ENCODE results near the gene AP1S3. TPM values are rescaled to one million over a fixed set of nuclear protein-coding genes. Genes with fewer than 3 reads are reported as not detected.
"Not testable (repeated sequence)": the region's sequence is repeated elsewhere in the genome, so short reads cannot be mapped to it uniquely, and the experiment has no call there.

Gene AP1S3
- total RNA-seq, 2 donors from 2014 or later, result 2.2 to 3.5 TPM

DNA sequence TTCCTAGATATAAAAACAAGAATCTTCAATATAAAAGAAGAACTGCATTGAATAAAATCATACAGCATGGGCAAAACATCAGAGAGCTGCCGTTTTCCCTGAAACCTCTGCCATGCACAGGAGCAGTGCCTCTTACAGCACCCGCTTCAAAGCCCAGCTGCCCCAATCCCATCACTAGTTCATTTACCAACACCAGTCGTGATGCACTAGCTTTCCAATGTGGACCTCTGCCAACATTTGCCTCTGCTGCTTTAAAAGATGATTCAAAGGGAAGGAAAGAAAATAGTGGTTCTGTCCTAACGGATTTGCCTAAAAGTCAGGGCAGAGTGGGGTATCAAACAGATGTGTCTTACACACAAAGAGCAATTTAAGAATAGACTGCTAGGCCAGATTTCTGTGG lies 43.4 kb upstream of the AP1S3 start:
- TF ChIP-seq, protein P1, sequence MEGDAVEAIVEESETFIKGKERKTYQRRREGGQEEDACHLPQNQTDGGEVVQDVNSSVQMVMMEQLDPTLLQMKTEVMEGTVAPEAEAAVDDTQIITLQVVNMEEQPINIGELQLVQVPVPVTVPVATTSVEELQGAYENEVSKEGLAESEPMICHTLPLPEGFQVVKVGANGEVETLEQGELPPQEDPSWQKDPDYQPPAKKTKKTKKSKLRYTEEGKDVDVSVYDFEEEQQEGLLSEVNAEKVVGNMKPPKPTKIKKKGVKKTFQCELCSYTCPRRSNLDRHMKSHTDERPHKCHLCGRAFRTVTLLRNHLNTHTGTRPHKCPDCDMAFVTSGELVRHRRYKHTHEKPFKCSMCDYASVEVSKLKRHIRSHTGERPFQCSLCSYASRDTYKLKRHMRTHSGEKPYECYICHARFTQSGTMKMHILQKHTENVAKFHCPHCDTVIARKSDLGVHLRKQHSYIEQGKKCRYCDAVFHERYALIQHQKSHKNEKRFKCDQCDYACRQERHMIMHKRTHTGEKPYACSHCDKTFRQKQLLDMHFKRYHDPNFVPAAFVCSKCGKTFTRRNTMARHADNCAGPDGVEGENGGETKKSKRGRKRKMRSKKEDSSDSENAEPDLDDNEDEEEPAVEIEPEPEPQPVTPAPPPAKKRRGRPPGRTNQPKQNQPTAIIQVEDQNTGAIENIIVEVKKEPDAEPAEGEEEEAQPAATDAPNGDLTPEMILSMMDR (IDR thresholded peaks at IDR 0.05), result no peak
- Histone ChIP-seq H3K36me3 (peaks cover 76% of the 10 kb centered on the region), H3K4me1 (no peaks in the 10 kb centered on the region), H3K4me3 (no peak overlapping the region), H3K9me3 (no peaks in the 10 kb centered on the region), H3K27me3 (no peaks in the 10 kb centered on the region), H3K27ac (no peak overlapping the region)
- no peak for DNase-seq (ENCODE audit: low spot score)

DNA sequence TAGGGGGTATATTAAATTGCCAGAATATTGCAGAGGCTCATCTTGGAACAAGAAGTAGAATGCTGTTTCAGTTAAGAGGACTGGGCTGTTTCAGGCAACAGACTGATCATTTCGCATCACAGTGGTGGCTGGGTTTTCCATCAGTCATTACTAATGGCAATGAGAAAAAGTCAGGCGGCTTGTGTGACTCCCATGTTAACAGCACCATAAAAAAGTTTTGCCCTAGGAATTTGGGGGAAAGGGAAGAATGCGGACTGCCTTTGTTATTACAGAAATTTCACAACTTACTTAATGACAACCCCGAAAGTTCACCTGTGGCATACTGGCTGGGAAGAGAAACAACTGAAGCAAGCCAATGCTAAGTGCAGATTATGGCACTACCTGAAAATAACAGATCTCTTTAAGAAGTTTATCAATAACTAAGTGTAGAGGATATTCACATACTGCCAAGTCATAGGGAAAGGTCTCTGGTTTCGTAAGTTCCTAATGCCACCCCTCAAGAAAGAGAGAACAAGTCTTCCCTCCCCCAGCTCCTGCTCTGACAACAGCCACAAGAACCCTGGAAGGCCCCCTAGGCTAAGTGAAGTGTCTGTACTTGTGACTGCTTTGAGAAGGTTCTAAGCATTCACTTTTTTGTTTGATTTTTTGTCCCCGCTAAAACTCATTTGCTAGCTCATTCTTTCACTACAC lies 40.5 kb upstream of the AP1S3 start:
- peaks cover 73% of the 10 kb centered on the region for H3K36me3 ChIP-seq
- DNase-seq (ENCODE audit: low spot score), result no peak
- TF ChIP-seq, protein P1 (IDR thresholded peaks at IDR 0.05), result no peak

DNA sequence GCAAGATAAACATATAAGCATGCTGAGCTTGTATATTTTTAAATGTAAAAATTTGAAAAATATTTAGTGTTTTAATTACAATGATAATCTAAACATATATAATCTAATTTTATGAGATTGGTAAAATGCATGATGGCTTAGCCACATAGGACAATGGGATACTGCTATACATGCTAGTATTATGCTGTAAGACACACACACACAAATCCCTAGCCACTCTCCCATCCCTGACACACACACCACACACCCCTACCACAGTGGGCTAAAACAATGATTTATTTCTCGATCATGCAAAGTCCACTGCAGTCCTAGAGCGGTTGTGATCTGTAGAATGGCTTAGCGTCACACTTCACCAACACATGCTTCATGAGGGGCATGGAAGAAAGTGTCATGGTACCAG lies 36.3 kb upstream of the AP1S3 start:
- Histone ChIP-seq H3K9me3 (no peaks in the 10 kb centered on the region), H3K4me1 (no peaks in the 10 kb centered on the region), H3K27ac (no peak overlapping the region), H3K4me3 (no peak overlapping the region), H3K27me3 (no peaks in the 10 kb centered on the region), H3K36me3 (peaks cover 52% of the 10 kb centered on the region)
- no peak for DNase-seq (ENCODE audit: low spot score)
- TF ChIP-seq, protein P1 (IDR thresholded peaks at IDR 0.05), result no peak

More for the DNA sequence above, 40.5 kb upstream of the AP1S3 start:
- Histone ChIP-seq H3K4me1 (no peaks in the 10 kb centered on the region), H3K27me3 (no peaks in the 10 kb centered on the region), H3K27ac (no peak overlapping the region), H3K4me3 (no peak overlapping the region), H3K9me3 (no peaks in the 10 kb centered on the region)

DNA sequence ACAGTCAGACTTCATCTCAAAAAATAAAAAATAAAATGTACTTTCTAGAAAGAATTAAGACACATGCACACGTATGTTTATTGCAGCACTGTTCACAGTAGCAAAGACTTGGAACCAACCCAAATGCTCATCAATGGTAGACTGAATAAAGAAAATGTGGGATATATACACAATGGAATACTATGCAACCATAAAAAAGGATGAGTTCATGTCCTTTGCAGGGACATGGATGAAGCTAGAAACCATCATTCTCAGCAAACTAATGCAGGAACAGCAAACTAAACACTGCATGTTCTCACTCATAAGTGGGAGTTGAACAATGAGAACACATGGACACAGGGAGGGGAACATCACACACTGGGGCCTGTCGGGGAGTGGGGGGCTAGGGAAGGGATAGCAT lies 35.4 kb upstream of the AP1S3 start:
- not testable (repeated sequence) for H3K4me1 ChIP-seq; DNase-seq (ENCODE audit: low spot score); H3K27me3 ChIP-seq; H3K9me3 ChIP-seq; H3K4me3 ChIP-seq; H3K27ac ChIP-seq
- peaks cover 43% of the 10 kb centered on the region for H3K36me3 ChIP-seq

GRCh38 chr2:223871661-223872060 lies 34.3 kb upstream of the AP1S3 start:
- not testable (repeated sequence) for DNase-seq (ENCODE audit: low spot score); H3K27ac ChIP-seq; H3K27me3 ChIP-seq; H3K4me1 ChIP-seq; H3K9me3 ChIP-seq; H3K4me3 ChIP-seq
- peaks cover 36% of the 10 kb centered on the region for H3K36me3 ChIP-seq

GRCh38 chr2:223870840-223871611 lies 33.6 kb upstream of the AP1S3 start:
- H3K27ac ChIP-seq, result no peak overlapping the region
- TF ChIP-seq, protein P1 (IDR thresholded peaks at IDR 0.05), result no peak
- no peak for DNase-seq (ENCODE audit: low spot score)
- H3K27me3 ChIP-seq, result no peaks in the 10 kb centered on the region
- H3K36me3 ChIP-seq, result peaks cover 30% of the 10 kb centered on the region
- H3K4me3 ChIP-seq, result no peak overlapping the region
- no peaks in the 10 kb centered on the region for H3K9me3 ChIP-seq
- no peaks in the 10 kb centered on the region for H3K4me1 ChIP-seq
